HEK293 (cell line): ENCODE data around the gene DLEC1.

Experiments
- CTCF ChIP-seq: fragments of 450-650 bp; formaldehyde crosslinking; IDR thresholded peaks from 2 replicates; pipeline ENCODE4 v1.5.1; 2016; ENCODE audit warnings: missing biosample characterization, missing genetic modification characterization
- MYNN ChIP-seq: fragments of 450-650 bp; formaldehyde crosslinking; IDR thresholded peaks from 2 replicates; pipeline ENCODE4 v1.5.1; 2016; ENCODE audit warnings: missing biosample characterization, missing genetic modification characterization, borderline replicate concordance
- TF ChIP-seq, protein P1 (sequence below): fragments of 450-650 bp; formaldehyde crosslinking; IDR thresholded peaks from 2 replicates; pipeline ENCODE4 v1.5.1; 2016; ENCODE audit warnings: missing biosample characterization, missing genetic modification characterization

GRCh38 chr3:38136777-38137614 is 98.0 kb downstream of the DLEC1 start, which contains the start of gene ACAA1:
- TF ChIP-seq, protein P1, sequence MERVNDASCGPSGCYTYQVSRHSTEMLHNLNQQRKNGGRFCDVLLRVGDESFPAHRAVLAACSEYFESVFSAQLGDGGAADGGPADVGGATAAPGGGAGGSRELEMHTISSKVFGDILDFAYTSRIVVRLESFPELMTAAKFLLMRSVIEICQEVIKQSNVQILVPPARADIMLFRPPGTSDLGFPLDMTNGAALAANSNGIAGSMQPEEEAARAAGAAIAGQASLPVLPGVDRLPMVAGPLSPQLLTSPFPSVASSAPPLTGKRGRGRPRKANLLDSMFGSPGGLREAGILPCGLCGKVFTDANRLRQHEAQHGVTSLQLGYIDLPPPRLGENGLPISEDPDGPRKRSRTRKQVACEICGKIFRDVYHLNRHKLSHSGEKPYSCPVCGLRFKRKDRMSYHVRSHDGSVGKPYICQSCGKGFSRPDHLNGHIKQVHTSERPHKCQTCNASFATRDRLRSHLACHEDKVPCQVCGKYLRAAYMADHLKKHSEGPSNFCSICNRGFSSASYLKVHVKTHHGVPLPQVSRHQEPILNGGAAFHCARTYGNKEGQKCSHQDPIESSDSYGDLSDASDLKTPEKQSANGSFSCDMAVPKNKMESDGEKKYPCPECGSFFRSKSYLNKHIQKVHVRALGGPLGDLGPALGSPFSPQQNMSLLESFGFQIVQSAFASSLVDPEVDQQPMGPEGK (tag by site-specific recombination), result peak; percentile 44
- no peak for TF ChIP-seq CTCF
- no peak for TF ChIP-seq MYNN (tag by site-specific recombination)
